HS-5 (cell line): ENCODE measurements around the gene CLASRP.
"Not testable (repeated sequence)": the region's sequence is repeated elsewhere in the genome, so short reads cannot be mapped to it uniquely, and the experiment has no call there.

Experiments used
- DNase-seq: peaks from one replicate; pipeline ENCODE4 v3.0.0-alpha.2; 2012; ENCODE audit warnings: low read depth

The CLASRP gene

DNA sequence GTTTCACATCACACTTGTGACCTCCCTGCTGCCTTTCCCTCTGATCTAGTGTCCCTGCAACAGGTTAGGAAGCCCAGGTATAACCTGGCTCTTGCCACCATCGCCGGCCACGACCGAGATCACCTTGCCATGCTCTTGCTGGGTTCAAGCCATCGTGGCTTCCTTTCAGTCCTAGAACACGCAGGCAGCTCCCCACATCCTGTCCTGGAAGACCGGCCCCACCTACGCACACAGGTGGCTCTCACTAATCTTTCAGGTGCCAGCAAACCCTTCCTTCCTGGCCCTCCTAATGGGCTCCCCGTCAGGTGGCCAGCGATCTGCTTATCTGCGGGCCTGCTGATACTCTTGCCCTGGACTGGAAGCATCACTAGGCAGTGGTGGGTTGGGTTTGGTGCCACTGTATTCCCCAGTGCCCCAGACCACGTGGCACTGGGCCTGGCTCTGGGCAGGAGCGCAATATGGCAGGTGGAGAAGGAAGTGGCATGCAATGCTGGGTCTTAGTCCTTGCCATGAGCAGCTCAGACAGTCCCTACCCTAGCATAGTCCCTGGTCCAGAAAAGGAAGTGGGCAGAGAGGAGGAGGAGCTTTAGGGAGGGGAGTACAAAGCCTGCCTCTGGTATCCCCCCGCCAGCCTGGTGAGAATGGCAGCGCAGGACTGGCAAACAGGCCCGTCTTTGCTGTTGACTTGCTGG, 66.0 kb downstream of the CLASRP start:
- DNase-seq, result no peak

DNA sequence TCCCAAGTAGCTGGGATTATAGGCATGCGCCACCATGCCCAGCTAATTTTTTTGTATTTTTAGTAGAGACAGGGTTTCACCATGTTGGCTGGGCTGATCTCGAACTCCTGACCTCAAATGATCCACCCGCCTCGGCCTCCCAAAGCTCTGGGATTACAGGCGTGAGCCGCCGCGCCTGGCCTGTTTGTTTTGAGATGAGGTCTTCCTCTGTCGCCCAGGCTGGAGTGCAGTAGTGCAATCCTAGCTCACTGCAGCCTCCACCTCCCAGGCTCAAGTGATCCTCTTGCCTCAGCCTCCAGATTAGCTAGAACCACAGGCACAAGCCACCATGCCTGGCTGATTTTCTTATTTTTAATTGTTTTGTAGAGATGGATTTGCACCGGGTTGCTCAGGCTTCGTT, 67.5 kb downstream of the CLASRP start:
- DNase-seq, result not testable (repeated sequence)

DNA sequence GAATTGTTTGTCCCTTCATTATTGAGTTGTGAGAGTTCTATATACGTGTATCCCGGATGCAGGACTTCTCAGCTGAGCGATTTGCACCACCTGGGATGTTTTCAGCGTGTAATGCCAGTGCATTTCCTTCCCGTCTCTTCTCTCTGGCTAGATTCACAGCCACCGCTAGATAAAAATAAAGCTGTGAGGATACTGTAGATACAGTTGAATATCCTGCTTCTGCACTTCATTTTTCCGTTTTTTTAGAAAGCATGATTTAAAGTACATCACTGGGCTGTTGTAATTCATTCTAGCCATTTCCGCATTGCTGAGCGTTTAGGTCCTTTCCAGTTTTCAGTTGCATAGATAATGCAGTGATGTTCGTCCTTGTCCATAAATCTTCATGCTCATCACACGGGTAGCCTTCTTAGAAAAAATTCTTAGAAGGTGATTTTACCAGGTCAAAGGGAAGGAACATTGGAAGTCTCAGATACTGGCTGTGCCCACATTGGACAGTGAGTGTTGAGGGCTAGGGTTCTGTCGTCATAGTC, 68.8 kb downstream of the CLASRP start:
- DNase-seq, result no peak

DNA sequence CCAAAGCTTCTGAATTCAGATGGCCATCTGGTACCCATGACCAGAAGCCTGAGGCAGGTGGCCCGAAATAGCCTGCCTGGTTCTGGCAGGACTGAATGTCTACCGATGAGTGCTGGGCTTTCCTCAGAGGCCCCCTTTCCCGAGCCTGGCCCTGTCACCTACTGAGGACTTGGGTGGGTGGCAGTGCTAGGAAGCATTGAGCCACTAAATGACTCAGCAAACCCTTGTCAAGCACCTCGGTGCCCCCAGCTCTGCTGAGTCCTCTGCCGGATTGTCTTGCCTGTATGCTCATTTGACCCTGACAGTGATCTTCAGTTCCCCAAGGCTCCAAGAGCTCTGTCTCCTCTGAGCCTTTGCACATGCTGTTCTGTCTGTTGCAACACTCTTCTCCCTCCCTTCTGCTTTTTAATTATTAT, 72.0 kb downstream of the CLASRP start:
- DNase-seq, result no peak

DNA sequence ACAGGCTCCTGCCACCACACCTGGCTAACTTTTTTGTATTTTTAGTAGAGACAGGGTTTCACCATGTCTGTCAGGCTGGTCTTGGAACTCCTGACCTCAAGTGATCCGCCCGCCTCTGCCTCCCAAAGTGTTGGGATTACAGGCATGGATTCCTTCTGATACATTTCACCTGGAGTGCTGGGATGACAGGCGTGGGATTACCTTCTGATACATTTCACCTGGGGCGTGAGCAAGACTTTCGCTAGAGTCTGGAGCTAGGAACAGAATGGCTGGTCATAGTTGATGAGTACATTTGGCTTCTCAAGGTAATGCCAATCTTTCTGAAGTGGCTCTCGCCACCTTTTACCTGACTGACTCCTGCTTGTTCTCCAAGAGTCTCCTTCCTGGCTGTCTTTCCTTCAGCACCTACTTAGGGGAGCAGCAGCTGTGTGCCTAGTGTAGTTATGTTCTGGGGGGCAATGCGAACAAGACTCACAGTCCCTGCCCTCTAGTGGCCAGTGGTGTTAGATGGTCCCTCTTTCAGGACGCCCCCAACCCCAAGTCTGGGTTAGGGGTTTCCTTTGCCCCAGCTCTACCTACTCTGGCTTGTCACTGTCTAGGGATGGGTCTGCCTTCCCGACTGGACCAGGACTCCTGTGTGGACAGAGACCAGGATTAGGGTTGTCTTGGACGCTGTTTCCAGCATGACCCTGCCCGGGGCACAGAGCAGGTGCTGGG, 73.4 kb downstream of the CLASRP start:
- no peak for DNase-seq

DNA sequence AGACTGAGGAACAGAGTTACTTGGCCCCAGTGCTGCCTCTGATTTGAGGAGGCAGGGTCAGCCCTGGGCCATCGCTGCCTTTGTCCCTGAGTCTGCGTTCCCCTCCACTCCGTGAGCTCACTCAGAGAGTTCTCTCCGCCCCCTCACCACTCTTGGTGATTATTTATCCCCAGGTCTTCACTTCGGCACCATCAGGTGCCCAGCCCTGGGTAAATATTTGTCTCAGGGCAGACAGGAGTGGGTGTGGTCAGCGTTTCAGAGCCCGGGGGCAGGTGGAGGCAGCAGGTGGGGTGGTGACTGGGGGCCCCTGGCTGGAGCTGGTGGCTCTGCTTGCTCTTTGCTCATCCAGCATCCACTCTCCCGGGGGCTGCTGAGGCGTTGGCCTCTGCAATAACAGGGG, 74.8 kb downstream of the CLASRP start:
- no peak for DNase-seq

DNA sequence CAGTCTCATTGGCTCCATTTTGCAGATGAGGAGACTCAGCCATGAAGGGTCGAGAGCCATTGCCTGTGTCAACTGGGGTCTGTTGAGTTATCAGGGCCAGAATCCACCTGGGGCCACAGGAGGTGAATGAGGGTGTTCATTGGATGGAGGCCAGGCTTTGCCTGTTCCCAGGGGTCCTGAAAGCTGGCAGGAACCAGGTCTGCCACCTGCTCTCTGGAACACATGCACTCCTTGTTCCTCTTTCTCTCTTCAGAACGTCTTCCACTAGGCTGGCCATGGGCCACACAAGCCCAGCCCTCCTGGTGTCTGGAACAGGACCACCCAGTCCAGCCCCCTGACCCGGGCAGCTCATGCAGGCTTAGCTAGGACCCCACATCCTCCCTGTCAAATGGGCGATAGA, 75.3 kb downstream of the CLASRP start:
- no peak for DNase-seq

DNA sequence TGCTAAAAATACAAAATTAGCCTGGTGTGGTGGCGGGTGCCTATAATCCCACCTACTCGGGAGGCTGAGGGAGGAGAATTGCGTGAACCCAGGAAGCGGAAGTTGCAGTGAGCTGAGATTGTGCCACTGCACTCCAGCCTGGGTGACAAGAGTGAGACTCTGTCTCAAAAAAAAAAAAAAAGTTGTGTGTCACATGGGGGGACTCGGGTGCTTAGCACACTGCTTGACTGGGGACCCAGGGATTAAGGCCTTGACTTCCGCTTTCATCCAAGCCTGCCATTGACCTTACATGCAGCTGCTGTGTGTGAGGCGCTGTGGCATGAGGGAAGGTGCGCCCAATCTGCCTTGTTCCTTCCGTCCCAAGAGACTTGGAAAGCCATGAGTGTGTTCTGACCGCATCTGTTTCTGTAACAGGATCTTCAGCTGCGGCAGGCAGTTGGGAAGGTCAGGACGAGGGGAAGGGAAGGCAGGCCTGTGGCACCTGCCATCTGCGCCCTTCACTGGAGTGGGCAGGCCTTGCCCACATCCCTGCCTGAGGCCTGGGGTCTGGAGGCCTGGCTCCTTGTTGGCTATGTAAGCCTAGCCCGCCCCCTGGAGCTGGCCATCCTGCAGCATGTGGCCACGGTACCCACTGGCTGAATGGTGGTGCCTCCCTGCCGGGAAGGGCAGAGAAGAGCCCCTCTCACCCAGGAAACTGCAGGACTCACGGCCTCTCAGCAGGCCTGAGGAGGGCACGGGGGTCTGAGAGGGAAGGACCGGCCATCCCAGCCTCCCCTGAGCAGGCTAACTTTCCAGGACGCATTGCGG, 77.2 kb downstream of the CLASRP start:
- no peak for DNase-seq

DNA sequence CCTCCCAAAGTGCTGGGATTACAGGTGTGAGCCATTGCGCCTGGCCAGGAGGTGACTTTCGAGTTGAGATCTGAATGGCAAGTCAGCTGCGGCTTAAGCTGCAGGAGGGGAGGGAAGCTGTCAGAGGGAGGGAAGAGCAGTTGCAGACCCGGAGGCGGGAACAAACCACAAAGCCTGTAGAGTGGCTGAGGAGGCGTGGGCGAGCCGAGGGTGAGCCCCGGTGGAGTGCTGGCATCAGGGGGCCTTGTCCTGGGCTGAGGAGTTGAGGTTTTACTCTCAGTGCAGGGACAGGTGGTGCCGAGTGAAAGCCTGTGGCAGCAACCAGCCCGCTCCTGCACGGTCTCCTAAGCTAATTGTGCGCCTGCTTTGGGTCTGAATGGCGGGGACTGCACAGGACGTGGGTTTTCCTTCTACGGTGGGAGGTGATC, 78.3 kb downstream of the CLASRP start:
- DNase-seq, result no peak

DNA sequence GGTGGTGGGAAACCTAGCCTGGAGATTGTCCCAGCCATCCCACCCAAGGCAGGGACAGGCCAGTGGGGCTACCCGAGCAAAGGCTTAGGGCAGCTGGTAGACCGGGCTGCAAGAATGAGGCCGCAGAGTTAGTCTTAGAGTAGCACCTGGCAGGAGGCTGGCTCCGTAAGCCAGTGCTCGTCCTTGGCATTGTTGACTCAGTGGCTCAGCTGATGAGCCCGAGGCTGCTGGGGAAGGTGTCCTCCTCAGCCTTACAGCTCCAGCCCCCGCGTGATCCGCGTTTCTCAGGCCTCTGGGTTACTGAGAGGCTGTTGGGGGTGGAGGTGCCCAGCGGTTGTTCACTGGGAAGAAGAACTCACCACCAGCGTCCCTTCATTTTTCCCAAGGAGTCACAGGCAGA, 78.8 kb downstream of the CLASRP start:
- DNase-seq, result no peak

DNA sequence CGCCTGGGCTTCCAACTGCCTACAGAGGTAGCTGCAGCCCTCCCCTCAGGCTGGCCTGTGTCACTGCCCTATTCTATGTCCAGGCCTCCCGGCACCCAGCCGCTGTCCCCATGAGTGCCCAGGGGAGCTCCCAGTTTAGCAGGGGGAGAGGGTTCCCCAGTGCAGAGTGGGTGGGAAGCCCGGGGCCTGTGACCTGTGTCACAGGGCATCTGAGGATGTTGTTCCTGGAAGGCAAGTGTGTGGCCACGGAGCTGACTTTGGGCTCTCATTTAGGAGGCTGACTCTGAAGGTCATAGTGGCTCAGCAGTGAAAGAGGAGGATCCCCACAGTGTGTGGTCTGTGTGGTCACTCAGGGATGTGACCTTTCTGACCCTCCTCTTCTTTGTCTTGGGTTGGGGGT, 79.3 kb downstream of the CLASRP start:
- DNase-seq, result no peak

DNA sequence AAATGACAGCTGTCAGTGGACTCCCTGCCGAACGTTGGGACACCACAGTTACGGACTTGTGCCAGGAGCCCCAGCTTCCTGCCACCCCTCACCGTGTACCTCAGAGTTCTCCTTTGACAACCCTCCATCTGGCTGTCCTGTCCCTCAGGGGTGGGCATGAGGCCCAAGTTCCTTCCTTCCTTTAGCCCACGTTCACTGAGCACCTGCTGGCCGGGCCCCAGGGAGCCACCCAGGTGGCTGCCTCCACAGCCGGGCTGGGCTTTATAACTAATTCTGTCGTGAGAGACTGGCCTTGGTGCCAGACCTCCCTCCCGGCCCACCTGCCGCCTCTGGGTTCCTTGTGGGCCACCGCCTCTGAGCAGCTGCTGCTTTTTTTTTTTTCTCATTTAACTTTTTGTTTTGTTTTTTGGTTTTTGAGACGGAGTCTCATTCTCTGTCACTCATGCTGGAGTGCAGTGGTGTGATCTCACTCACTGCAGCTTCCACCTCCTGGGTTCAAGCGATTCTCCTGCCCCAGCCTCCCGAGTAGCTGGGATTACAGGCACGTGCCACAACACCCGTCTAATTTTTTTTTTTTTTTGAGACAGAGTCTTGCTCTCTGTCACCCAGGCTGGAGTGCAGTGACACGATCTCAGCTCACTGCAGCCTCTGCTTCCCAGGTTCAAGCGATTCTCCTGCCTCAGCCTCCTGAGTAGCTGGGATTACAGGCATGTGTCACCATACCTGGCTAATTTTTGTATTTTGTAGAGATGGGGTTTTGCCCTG, 79.9 kb downstream of the CLASRP start:
- not testable (repeated sequence) for DNase-seq

DNA sequence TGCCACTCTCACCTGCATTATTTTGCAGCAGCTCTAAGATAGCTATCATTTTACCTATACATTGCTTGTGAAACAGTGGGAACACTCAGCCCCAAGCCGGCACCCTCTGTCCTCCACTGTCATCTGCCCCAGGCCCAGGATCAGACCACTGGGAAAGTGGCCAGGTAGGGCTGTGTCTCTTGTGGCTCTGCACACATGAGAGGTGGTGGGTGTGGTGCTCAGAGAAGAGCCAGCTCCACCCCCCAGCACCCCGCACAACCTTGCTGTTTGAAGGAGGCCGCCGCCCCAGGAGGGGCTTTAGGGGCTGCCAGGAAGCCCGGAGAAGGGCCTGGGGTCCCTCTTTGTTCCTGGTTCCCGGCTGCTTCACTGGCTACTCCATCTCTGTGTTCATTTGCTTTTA, 80.7 kb downstream of the CLASRP start:
- no peak for DNase-seq
